ENCODE results near the gene CEBPB.
"Not testable (repeated sequence)": the region's sequence is repeated elsewhere in the genome, so short reads cannot be mapped to it uniquely, and the experiment has no call there.

The CEBPB gene

DNA sequence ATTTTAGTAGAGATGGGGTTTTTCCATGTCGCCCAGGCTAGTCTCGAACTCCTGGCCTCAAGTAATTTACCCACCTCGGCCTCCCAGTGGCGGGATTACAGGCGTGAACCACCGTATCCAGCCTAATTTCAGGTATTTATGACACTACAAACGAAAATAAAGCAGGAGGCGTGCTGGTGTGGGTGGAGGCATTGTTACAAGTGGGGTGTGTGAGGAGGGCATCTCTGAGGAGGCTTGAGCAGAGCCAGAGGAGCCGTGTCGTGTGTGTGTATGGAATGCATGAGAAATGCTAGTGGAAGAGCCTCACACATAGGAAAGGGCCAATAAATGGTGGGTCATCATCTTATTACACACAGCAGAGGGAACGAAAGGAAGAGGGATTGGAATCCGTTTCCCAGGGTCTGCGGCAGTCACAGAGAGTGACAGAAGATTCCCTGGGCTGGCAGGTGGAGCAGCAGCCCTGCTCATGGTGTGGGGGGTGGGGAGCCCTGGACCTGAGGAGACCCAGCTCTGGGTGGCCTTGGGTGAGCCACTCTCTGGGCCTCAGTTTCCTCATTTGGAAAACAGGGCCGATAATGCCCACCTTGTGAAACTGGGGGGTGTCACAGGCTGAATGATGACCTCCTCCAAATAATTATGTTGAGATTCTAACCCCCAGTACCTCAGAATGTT is 19.9 kb upstream of the CEBPB start:
- DNase-seq, result no peak

DNA sequence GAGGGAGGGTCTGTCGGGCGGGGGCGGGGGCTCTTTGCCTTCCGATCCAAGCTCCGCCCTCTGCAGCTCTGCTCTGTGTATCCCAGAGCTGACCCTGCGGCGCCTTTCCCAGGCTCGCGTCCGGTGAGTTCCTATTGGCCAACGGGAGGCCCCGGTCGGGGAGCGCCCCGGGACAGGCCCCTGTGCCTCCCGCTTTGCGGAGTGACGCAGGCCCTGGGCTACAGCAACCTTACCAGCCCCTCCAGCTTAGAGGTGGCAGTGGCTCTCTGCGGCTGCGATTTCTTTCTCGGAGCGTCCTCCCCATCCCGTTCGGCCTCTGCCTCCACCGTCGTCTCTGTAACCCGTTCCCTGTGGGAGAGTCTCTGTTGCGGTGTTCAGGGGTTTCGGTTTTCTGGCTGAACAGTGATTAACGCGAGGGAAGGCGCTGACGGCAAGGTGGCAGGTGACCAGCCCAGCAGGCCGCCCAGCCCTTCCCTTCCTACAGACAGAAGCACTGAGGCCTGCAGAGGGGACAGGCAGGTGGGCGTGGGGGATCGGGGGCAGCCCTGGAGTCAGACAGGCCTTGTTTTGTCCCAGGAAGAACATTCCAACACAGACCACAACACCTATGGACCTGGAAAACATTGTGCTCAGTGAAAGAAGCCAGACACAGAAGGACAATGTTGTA is 18.1 kb upstream of the CEBPB start:
- no peak for DNase-seq

- DNase-seq, result no peak
Observed at GRCh38 chr20:50174456-50174855, 16.2 kb upstream of the CEBPB start.

DNA sequence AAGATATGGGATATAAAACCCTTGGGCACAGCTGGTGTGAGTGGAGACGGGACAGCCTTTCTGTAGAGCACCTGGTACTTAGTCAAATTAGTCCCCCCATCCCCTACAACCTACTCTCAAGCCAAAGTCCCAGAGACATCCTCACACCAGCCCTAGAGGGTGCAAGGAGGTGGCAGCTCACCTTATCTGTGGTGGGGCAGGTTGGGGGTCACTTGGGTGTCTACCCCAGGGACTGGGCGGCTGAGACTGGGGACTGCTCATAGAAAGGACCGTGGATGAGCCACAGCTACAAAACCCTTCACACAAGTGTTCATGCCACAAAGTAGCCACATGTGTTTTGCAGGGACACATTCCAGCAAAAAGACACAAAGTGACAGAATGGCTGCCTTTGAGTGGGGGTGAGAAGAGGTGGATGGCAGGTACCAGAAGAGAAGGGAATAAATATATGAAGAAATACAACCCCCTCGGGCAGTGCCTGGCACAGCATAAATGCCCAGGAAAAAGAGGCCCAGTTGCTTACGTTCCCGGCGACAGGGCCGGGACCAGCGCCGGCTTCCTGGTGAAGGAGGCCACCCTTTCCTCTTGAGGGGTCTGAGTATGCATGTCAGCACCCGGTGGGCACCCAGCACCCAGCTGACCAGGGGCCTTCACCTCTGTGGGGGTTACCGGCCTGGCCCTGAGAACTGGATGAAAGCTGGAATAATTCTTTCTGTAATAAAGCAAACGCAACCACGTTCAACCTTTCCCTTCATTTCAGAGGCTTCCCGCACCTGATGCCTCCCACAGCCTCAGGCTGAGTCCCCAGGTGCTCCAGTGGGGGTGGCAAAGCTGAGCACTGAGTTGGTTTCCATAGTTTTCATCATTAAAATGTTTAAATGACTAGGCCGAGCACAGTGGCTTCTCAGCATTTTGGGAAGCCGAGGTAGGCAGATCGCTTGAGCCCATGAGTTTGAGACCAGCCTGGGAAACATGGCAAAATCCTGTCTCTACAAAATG is 14.4 kb upstream of the CEBPB start:
- no peak for DNase-seq

GRCh38 chr20:50178672-50179071 is 12.0 kb upstream of the CEBPB start:
- DNase-seq, result not testable (repeated sequence)

DNA sequence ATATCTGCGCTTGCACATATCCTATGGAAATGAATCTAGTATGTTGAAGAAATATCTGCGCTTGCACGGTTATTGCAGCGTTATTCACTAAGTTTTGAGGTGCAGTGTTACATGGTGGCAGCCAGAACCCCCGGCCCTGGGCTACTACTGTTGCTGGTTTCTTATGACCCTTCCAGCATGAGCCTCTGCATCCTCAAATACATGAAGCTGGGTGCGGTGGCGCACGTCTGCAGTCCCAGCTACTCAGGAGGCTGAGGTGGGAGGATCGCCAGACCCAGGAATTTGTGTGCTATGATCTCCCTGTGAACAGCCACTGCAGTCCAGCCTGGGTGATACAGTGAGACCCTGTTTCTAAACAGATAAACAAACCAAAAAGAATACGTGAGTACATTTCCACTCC is 9.3 kb upstream of the CEBPB start:
- no peak for DNase-seq

DNA sequence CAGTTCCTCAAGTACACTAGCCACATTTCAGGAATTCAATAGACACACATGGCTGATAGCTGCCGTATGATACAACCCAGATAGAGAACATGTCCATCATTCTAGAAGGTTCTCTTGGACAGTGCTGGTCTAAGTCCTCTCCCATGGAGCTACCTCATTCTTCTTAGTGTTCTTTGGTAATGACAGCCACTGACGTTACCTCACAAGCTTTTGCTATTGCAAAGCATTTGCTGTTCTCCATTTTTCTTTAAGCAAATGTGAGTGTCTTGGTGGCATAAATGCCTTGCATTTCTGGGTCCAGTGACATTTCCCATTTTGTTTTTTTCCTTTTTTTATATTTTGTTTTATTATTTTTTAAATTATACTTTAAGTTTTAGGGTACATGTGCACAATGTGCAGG is 8.3 kb upstream of the CEBPB start:
- no peak for DNase-seq

- no peak for DNase-seq
Observed at GRCh38 chr20:50185426-50185825, 5.2 kb upstream of the CEBPB start.

GRCh38 chr20:50186151-50186885 is 4.3 kb upstream of the CEBPB start:
- peak; percentile 78 for DNase-seq

DNA sequence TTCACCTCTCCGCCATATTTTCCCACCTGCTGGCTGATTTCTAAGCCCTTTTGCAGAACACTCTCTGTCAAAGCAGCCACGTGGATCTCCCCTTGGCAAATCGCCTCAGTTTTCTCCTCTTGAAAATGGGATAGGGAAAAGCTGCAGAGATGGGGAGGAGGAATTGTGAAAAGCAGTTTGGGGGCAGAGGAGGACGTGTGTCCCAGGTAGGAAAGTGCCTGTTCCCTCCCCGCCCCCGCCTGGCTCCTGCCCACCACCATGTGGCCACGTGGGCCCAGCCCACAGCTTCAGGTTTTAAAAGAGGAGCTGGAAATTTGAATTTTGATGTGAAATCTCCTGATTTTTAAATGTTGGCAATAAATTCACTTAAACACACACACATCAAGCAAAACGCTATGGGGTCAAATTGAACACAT is 3.6 kb upstream of the CEBPB start:
- no peak for DNase-seq

DNA sequence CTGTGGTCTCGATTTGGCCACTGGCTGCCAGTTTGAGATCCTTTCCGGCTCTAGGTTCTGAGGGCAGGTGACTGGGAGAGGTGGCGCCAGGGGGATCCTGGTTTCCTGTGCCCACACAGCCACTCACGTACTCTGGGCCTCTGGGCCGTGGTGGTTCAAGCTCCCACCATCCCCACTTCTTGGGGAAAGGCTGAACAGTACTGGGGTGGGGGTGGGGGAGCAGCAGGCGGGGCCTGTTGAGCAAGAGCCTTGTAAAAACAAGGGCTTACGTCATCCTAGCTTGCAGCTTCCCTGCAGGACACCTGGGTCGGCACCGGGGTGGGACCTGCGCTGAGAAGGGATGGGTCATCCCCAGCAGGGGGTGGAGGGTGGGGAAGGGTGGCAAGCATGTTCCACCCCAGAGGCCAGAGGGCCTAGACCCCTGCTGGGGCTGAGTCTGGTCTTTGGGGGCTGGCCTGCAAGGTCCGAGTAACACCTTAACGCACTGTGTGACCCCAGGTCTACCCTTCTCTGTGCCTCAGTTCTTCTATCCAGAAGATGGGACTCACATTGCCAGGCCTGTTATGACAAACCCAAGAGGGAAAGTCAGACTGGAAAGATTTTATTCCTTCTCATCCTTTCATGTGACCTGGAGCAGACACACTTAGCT is 3.1 kb upstream of the CEBPB start:
- no peak for DNase-seq

GRCh38 chr20:50188287-50188688 is 2.3 kb upstream of the CEBPB start:
- no peak for DNase-seq

DNA sequence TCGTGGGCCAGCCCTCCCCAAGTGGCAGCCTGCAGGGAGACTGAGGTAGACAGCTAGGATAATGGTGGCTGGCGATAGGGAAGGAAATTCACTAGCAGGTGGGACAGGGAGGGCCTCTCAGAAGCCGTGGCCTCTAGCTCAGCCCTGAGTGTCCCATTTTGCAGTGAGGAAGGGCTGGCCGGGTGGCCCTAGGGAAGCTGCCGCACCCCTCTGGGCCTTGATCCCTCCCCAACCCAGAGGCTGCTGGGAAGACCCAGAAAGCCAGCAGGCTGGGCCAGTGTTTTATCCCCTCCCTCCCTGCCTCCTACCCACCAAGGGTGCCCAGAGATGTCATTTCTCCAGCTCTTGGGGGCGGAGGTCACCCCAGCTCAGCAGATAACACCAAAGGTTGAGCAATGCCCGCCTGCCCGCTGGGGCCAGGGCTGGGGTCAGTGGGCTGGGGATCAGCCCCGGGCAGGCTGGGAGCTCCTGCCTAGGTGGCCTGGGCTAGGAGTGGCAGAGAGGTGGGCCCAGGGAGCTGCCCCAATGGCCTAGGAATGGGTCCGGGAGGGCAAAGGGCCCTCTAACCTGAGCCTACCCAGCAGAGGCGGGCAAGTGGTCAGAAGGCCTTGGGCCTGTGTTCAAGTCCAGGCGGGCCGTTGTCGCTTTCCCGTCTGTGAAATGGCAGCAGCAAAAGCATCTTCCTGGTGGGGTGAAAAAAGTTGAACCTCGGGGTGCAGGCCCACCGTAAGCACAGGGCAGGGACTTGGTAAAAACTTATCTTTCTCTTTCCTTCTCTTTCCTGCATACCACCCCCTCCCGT is 1.6 kb upstream of the CEBPB start:
- no peak for DNase-seq

GRCh38 chr20:50189681-50190250 is 864 bp upstream of the CEBPB start:
- DNase-seq, result peak; percentile 26

GRCh38 chr20:50191065-50191543 is 474 bp downstream of the CEBPB start:
- peak; percentile 66 for DNase-seq

DNA sequence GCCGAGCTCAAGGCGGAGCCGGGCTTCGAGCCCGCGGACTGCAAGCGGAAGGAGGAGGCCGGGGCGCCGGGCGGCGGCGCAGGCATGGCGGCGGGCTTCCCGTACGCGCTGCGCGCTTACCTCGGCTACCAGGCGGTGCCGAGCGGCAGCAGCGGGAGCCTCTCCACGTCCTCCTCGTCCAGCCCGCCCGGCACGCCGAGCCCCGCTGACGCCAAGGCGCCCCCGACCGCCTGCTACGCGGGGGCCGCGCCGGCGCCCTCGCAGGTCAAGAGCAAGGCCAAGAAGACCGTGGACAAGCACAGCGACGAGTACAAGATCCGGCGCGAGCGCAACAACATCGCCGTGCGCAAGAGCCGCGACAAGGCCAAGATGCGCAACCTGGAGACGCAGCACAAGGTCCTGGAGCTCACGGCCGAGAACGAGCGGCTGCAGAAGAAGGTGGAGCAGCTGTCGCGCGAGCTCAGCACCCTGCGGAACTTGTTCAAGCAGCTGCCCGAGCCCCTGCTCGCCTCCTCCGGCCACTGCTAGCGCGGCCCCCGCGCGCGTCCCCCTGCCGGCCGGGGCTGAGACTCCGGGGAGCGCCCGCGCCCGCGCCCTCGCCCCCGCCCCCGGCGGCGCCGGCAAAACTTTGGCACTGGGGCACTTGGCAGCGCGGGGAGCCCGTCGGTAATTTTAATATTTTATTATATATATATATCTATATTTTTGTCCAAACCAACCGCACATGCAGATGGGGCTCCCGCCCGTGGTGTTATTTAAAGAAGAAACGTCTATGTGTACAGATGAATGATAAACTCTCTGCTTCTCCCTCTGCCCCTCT is 1.1 kb downstream of the CEBPB start:
- peak; percentile 69 for DNase-seq

- peak; percentile 83 for DNase-seq
Observed at GRCh38 chr20:50192364-50193198, 2.0 kb downstream of the CEBPB start.

DNA sequence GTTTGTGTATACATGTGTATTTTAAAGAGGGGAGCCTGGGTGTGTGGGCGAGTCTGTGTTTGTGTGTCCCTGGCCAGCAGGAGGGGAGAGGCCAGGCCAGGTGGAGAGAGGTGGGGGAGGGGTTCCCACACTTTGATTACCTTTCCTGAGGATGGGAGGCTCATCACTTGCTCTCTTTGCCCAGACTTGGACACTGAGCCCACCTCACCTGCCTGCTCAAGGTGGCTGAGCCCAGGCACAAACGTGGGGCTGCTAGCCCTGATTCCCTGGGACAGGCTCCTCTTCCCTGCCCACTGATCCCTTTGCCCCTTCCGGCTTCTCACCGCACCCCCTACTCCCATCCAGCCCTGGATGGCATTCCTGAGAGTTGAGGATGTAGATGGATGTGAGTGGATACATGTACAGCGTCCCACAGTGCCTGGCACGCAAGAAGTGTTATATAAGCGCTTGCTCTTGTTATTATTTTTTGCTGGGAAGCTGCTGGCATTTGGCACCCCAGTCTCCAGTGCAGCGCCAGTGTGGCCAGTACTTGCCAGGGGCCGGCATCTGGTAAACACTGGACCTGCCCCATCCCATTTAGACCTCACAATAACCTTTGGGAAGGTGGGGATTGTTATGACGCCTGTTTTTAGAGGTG is 2.7 kb downstream of the CEBPB start:
- DNase-seq, result no peak
